ENCODE results near the gene MICAL2. TPM values are rescaled to one million over a fixed set of nuclear protein-coding genes. Genes with fewer than 3 reads are reported as not detected.
A peak's percentile ranks its signal among the peaks of the same experiment; 100 is the strongest.

MICAL2 gene
- total RNA-seq, 3 donors from 2014 or later, result 263 to 384 (median 312) TPM

GRCh38 chr11:12212821-12213185 is 102.4 kb downstream of the MICAL2 start:
- Histone ChIP-seq H3K4me3 (no peak overlapping the region), H3K4me1 (ENCODE audit: low read depth) (no peaks in the 10 kb centered on the region), H3K36me3 (ENCODE audit: low read depth) (no peaks in the 10 kb centered on the region), H3K9me3 (no peaks in the 10 kb centered on the region)
- no peak for ATAC-seq
- no peak for TF ChIP-seq CTCF (IDR thresholded peaks at IDR 0.05)
- no peak for DNase-seq
- intact Hi-C loops (cut with DNase I, micrococcal nuclease), result no loop called here

- Histone ChIP-seq H3K4me1 (ENCODE audit: low read depth) (no peaks in the 10 kb centered on the region), H3K9me3 (no peaks in the 10 kb centered on the region), H3K36me3 (ENCODE audit: low read depth) (no peaks in the 10 kb centered on the region), H3K4me3 (no peak overlapping the region)
- intact Hi-C loops (cut with DNase I, micrococcal nuclease), result no loop called here
- ATAC-seq, result no peak
- no peak for DNase-seq
- no peak for TF ChIP-seq CTCF (IDR thresholded peaks at IDR 0.05)
Observed at GRCh38 chr11:12213883-12214282, 103.5 kb downstream of the MICAL2 start.

- ATAC-seq (no peak), DNase-seq (no peak)
- no peak overlapping the region for H3K4me3 ChIP-seq
- H3K9me3 ChIP-seq, result no peaks in the 10 kb centered on the region
- no peaks in the 10 kb centered on the region for H3K4me1 ChIP-seq (ENCODE audit: low read depth)
- intact Hi-C loops (cut with DNase I, micrococcal nuclease), result no loop called here
- H3K36me3 ChIP-seq (ENCODE audit: low read depth), result no peaks in the 10 kb centered on the region
- TF ChIP-seq CTCF (IDR thresholded peaks at IDR 0.05), result no peak
Observed at GRCh38 chr11:12214751-12215150, 104.4 kb downstream of the MICAL2 start.

- no peaks in the 10 kb centered on the region for H3K36me3 ChIP-seq (ENCODE audit: low read depth)
- no peaks in the 10 kb centered on the region for H3K4me1 ChIP-seq (ENCODE audit: low read depth)
- no peaks in the 10 kb centered on the region for H3K9me3 ChIP-seq
- DNase-seq, result no peak
- intact Hi-C loops (cut with DNase I, micrococcal nuclease), result no loop called here
- ATAC-seq, result peak; percentile 43
- no peak for TF ChIP-seq CTCF (IDR thresholded peaks at IDR 0.05)
- no peak overlapping the region for H3K4me3 ChIP-seq
Observed at GRCh38 chr11:12215181-12215593, 104.8 kb downstream of the MICAL2 start.

GRCh38 chr11:12216041-12216451 is 105.7 kb downstream of the MICAL2 start:
- no peaks in the 10 kb centered on the region for H3K9me3 ChIP-seq
- intact Hi-C loops (cut with DNase I, micrococcal nuclease), result no loop called here
- peaks cover 2% of the 10 kb centered on the region for H3K4me1 ChIP-seq (ENCODE audit: low read depth)
- no peaks in the 10 kb centered on the region for H3K36me3 ChIP-seq (ENCODE audit: low read depth)
- ATAC-seq (no peak), DNase-seq (no peak)
- no peak overlapping the region for H3K4me3 ChIP-seq
- no peak for TF ChIP-seq CTCF (IDR thresholded peaks at IDR 0.05)
